Ovary (tissue), 9 donors: ENCODE results near the gene ACP6. TPM values are rescaled to one million over a fixed set of nuclear protein-coding genes. Genes with fewer than 3 reads are reported as not detected.

Experiments used
- DNase-seq, 5 donors: peaks; one replicate each; pipeline ENCODE4 v3.0.0-alpha.2; 2019 to 2020
- H3K27ac ChIP-seq, 2 donors: fragments of 200-600 bp; one replicate each; pipeline versions ENCODE4 v1.5.1 to v1.8.0; 2019 to 2022
- H3K27me3 ChIP-seq: fragments of 200-600 bp; one replicate; pipeline ENCODE4 v1.8.0; 2022
- H3K36me3 ChIP-seq: fragments of 200-600 bp; sonication (generic); one replicate; pipeline ENCODE4 v1.5.1; 2019
- H3K4me1 ChIP-seq: one replicate; pipeline ENCODE4 v1.8.1; 2013; ENCODE audit warnings: mild to moderate bottlenecking, moderate library complexity; ENCODE audit not compliant: insufficient read depth
- H3K4me3 ChIP-seq: fragments of 200-600 bp; sonication (generic); one replicate; pipeline ENCODE4 v1.5.1; 2017
- H3K9me3 ChIP-seq, 2 donors: fragments of 200-600 bp in 1 of 2; sonication (generic) in 1 of 2; one replicate each; pipeline versions ENCODE4 v1.5.1 to v1.8.1; 2013 to 2019; ENCODE audit warnings: mild to moderate bottlenecking in 1 of 2, moderate library complexity in 1 of 2
- CTCF ChIP-seq, 3 donors: fragments of 450-650 bp in 2 of 3; fragments of 200-600 bp in 1 of 3; IDR thresholded peaks; one replicate each; pipeline versions ENCODE4 v1.5.1 to v1.8.0; 2016 to 2022; ENCODE audit warnings: antibody characterized with exemption in 3 of 3, mild to moderate bottlenecking in 1 of 3
- EP300 ChIP-seq: sonication (generic); formaldehyde crosslinking; IDR thresholded peaks from one replicate; pipeline ENCODE4 v1.6.1; 2017; ENCODE audit warnings: antibody characterized with exemption
- POLR2A ChIP-seq: fragments of 450-650 bp; IDR thresholded peaks from one replicate; pipeline ENCODE4 v1.6.1; 2017; ENCODE audit warnings: antibody characterized with exemption, mild to moderate bottlenecking, moderate library complexity
- WGBS, 3 donors: extraction: QIAGEN DNeasy Blood & Tissue Kit in 1 of 3; methylation state at CpG; one replicate each; pipeline versions ENCODE4 v1.1.5 to v1.1.7; 2013 to 2017; 5-methylcytosine and 5-hydroxymethylcytosine counted together
- intact Hi-C, 4 donors: fragments of 100-400 bp; cut with DNase I; formaldehyde crosslinking; loops; one replicate each; pipeline versions ENCODE4 v1.11.0 to v1.15.1; 2022 to 2023
- polyA plus RNA-seq, 2 donors: library from polyadenylated mRNA; stranded (reverse); fragments of 200-250 nt in 1 of 2; fragments of 350-450 nt in 1 of 2; fragmentation: Illumina TruSeq in 1 of 2; extraction: RNeasy Lipid Tissue Mini Kit (QIAGEN cat#74804) in 1 of 2; gene quantifications; one replicate each; pipeline ENCODE4 v1.2.3, GENCODE V29; 2013 to 2014
- total RNA-seq, 7 donors: library from RNA; depleted of rRNA in 2 of 7; stranded (reverse); fragments of >200 nt in 2 of 7; fragmentation: NEBNext Ultra II Directional in 3 of 7; extraction: Animal tissue kit (Norgen Biotek cat#: 25700) in 3 of 7; gene quantifications; one replicate each; pipeline versions ENCODE4 v1.1.0 to v1.2.4, GENCODE V29; 2016 to 2023
- donor health status: DM: no; HTN: no; CAD: no; lungs with moderate emphysema.
- donor health status: DM: no; HTN: no; CAD: no.
- donor health status: Bipolar disorder and iron deficiency.
- donor health status: DM: yes; HTN: yes; CAD: no.
- donor health status: DM: no; HTN: no; CAD: no.
- donor health status: DM: yes; HTN: yes; CAD: no.

The ACP6 gene
- total and polyA plus RNA-seq, 9 donors = 8.0 to 28.1 (median 17.8) TPM

GRCh38 chr1:147608596-147608995, 61.7 kb downstream of the ACP6 start:
- Histone ChIP-seq H3K4me3 (no peak overlapping the region), H3K4me1 (no peaks in the 10 kb centered on the region), H3K9me3 (no peaks in the 10 kb centered on the region), H3K36me3 (no peaks in the 10 kb centered on the region), H3K27me3 (no peaks in the 10 kb centered on the region), H3K27ac (no peak overlapping the region)
- intact Hi-C loops = no loop called here
- 95 to 98% (median 96%) methylated on average over 5 of the region's 5 CpGs for WGBS, 3 donors
- DNase-seq = no peak
- TF ChIP-seq POLR2A (no peak), CTCF (IDR thresholded peaks at IDR 0.05) (no peak), EP300 (no peak)

- 10 to 17% (median 17%) methylated on average over 2 of the region's 2 CpGs for WGBS, 3 donors
- Histone ChIP-seq H3K36me3 (no peaks in the 10 kb centered on the region), H3K4me3 (no peak overlapping the region), H3K4me1 (peaks cover 4% of the 10 kb centered on the region), H3K9me3 (no peaks in the 10 kb centered on the region), H3K27ac (no peak overlapping the region), H3K27me3 (no peaks in the 10 kb centered on the region)
- no peak for DNase-seq
- intact Hi-C loops = no loop called here
- TF ChIP-seq EP300 (no peak), POLR2A (no peak), CTCF (IDR thresholded peaks at IDR 0.05) (no peak)
Measured at GRCh38 chr1:147605591-147605990, 64.7 kb downstream of the ACP6 start.

GRCh38 chr1:147603986-147604385, 66.3 kb downstream of the ACP6 start:
- H3K4me3 ChIP-seq = no peak overlapping the region
- H3K36me3 ChIP-seq = no peaks in the 10 kb centered on the region
- WGBS, 3 donors = 87 to 89% (median 87%) methylated on average over 3 of the region's 3 CpGs
- intact Hi-C loops = no loop called here
- H3K9me3 ChIP-seq = no peaks in the 10 kb centered on the region
- peaks cover 6% of the 10 kb centered on the region for H3K4me1 ChIP-seq
- no peaks in the 10 kb centered on the region for H3K27me3 ChIP-seq
- H3K27ac ChIP-seq = no peak overlapping the region
- DNase-seq = no peak
- TF ChIP-seq CTCF (IDR thresholded peaks at IDR 0.05) = no peak
- no peak for TF ChIP-seq POLR2A
- TF ChIP-seq EP300 = no peak

- no peaks in the 10 kb centered on the region for H3K36me3 ChIP-seq
- WGBS, 3 donors = 1% methylated on average over 26 to 41 of the region's 42 CpGs
- no peaks in the 10 kb centered on the region for H3K9me3 ChIP-seq
- TF ChIP-seq EP300 (no peak), POLR2A (no peak), CTCF (IDR thresholded peaks at IDR 0.05) (no peak)
- peak in 1 of 5 donors; percentile 47 for DNase-seq
- H3K27me3 ChIP-seq = no peaks in the 10 kb centered on the region
- peaks cover 8% of the 10 kb centered on the region for H3K4me1 ChIP-seq
- intact Hi-C loops = loop anchor here in 1 of 4 donors (2.0 kb wide), 1 partner anchor 60 kb away; the partner anchor contains the start of gene BCL9
- peak overlapping the region; percentile 80 for H3K4me3 ChIP-seq
- H3K27ac ChIP-seq = peak overlapping the region; percentile 63 to 98
Measured at GRCh38 chr1:147600119-147601111, 69.9 kb downstream of the ACP6 start.
